NCI-H2227 treated with DMSO at 0.1 percent for 48 hours (cell line): Measurements from ENCODE around the gene GNG13.
"Not testable (repeated sequence)": the region's sequence is repeated elsewhere in the genome, so short reads cannot be mapped to it uniquely, and the experiment has no call there.

Experiments
- DNase-seq: peaks from one replicate; lab custom pipeline; 2025; lab: John Stamatoyannopoulos, UW

GNG13 gene

DNA sequence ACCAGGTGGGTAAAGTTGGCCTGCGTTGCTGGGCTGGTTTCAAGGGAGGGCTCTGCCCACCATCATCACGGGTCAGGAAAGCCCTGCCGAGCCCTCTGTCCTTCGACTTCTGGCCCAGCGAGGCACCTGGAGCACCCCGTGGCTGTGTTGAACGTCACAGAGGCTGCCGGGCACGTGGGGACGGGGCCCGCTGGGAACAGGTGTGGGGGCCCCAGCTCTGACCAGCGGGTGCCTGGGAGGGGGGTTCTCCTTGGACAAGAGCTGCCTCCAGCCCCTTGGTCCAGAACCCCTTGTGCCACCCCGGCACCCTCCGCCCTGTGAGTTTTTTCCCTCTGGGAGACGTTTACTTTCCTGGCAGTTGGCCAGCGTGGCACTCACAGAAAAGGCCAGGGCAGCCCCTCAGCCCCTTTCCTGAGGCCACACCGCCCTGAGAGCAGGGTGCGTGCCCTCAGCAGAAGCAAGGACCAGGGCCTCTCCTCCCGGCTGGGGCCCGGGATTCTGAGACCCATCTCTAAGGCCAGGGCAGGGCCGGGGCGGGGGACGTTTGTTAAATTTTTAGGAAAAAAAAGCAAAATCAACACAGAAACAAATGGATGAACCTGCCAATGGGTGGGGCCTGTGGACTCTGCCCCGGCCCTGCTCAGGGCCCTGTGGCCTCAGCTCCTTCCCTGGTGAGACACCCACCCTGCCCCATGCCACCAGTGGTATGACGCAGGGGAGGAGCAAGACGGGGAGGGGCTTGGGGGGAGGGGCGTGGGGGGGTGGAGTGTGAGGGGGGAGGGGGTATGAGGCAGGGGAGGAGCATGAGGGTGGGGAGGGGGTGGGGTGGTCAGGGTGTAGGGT, 31.3 kb upstream of the GNG13 start:
- no peak for DNase-seq

DNA sequence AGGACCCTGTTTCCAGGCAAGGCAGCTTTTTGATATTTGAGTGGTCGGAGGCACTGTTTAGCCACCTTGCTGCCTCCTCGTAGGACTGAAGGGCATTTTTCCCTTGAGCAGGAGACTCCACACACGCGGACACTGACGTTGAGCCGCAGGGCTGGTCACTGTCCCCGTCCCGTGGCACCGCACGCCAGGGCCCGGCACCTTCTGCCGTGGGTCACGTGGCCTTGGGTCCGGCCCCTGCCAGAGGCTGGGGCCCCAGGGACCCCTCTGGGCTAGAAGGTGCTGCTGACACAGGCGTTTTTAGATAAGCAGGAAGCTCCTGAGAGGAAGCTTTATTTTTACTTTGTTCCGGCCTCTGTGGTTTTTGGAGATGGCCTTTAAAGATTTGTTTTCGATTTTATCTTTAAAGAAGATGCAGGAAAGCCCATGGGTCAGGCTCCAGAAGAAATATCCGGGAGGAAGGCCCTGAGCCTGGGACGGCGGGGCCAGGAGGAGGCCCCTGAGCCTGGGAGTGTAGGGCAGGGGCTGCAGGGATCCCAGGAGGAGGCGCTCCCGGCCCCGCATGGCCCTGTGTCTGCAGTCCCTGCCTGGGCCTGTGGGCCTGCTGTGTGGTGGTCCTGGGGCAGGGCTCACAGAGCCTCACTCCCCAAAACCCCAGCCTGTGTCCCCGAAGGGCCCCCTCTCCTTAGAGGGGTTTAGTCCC, 30.5 kb upstream of the GNG13 start:
- no peak for DNase-seq

DNA sequence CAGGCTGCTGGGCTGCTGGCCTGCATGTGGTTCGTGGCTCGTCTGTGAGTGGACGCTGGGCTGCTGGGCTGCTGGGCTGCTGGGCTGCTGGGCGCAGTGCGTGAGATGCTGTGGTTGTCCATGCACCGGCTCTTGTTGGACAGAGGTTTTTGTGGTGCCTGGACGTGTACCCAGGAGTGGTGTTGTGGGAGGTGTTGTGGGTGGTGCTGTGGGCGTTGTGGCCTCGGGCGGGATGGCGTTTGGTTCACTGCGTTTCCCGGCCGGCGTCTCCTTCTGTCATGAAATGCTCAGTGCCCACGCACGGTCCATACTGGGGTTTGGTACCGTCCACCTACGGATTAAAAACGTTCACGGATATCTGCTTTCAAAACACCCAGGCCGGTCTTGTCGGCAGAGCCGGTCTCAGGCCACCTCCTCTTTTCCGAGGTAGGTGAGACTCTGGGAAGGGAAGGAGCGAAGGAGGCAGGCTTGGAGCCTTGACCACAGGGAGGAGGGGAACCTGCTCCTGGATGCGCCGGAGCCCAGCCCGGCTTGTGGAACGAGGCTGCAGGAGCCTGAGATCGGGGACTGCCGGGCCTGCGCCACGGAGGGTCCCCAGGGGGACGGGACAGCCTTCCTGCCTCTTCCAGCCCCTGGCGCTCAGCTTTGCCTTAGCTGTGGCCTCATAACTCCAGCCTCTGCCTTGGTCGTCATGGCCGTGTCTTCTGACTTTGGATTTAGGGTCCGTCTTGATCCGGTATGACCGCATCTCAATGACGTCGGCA, 29.8 kb upstream of the GNG13 start:
- DNase-seq, result no peak

DNA sequence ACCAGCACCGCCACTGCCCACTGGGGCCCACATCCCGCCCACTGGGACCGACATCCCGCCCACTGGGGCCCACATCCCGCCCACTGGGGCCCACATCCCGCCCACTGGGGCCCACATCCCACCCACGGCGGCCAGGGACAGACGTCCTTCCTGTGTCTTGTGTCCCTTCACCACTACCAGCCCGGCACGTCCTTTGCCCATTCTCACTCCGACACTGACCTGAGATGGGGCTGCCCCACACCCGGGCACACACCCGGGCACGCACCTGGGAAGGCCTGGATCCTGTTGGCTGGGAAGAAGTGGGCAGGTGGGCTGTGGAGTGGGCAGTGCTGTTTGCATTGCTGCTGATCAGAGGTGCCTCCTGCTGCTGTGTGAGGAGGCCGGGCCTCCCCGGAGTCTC, 28.4 kb upstream of the GNG13 start:
- DNase-seq, result no peak

DNA sequence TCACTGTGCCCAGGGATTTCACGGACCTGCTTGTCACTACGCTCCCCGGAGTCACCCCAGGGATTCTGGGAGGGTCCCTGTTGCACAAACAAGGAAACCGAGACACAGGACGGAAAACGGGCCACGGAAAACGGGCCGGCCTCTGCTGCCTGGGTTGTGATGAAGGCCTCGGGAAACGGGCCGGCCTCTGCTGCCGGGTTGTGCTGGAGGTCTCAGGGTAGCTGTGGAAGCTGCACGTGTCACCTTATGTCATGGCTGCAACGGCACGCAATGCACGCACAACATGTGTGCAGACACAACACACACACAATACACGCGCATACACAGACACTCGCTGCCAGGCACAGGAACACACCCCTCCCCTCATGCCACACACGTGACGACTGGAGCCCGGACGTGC, 27.0 kb upstream of the GNG13 start:
- DNase-seq, result no peak

DNA sequence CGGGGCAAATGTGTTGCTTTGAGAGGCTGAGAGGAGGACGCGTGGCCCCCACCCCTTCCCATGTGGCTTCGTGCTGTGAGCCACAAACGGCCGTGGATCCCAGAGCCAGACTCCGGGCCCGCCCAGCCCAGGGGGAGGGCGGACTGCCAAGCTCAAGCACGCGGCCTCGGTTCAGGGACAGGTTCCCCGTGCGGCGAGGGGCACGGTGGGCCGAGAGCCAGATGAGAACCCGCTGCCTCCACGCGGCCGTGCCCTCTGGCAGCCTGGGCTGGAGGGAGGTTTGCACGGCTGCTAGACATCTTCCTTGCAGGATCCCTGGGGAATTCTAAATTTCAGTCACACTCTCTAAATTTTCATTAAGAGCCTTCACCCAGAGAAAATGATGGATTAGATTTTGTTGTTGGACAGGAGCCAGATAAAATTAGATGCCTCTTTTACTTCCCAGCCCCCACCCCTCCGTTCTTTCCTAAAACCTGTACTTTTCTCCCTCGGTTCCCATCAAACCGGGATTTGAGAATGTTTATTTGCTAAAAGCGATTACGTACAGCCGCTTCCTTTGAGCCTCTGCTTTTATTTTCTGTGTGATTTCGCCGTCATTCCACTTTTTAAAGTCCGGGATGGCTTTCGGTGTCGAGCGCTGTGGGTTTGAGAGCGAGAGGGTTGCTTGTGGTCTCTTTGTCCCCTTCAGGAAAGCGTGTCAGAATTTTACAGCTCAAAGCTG, 25.0 kb upstream of the GNG13 start:
- peak; percentile 85 for DNase-seq

DNA sequence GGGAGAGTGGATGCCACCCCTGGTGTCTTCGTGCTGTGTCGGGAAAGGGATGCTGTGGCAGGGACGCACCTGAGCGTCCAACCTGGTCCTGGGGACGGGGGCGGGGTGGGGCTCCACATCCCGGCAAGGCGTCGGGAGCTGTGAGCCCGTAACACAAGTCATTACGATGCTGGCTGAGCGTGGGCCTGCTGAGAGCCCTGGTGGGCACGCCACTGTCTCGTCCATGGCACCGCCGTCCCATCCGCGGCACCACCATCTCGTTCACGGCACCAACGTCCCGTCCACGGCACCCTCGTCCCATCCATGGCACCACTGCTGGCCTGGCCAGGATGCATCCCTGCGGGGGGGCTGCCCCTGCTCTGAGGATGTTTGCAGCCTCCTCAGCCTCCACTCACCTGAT, 24.1 kb upstream of the GNG13 start:
- no peak for DNase-seq

DNA sequence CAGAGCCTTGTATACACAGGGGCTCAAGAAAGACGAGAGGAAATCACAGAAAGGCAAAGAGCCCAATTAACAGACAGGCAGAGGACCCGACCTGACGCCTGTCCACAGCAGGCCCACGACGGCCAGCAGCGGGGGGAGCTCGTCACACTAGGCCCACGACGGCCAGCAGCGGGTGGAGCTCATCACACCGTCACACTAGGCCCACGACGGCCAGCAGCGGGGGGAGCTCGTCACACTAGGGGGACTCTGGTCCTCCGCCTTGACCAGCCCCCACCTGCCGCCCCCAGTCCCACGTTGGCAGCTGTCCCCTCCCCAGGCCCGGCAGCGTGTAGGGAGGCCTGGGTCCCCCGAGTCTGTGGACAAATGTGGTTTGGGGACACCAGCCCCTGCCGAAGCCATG, 23.7 kb upstream of the GNG13 start:
- no peak for DNase-seq

DNA sequence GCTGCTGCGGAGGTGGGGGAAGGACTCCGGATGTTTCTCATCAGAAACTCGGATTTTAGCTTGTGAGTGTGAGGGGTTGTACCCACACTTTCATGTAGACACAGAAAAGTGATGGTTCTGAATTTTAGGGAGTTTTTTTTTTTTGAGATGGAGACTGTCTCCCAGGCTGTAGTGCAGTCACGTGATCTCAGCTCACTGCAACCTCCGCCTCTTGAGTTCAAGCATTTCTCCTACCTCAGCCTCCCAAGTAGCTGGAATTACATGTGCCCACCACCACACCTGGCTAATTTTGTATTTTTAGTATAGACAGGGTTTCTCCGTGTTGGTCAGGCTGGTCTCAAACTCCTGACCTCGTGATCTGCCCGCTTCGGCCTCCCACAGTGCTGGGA, 22.4 kb upstream of the GNG13 start:
- no peak for DNase-seq

DNA sequence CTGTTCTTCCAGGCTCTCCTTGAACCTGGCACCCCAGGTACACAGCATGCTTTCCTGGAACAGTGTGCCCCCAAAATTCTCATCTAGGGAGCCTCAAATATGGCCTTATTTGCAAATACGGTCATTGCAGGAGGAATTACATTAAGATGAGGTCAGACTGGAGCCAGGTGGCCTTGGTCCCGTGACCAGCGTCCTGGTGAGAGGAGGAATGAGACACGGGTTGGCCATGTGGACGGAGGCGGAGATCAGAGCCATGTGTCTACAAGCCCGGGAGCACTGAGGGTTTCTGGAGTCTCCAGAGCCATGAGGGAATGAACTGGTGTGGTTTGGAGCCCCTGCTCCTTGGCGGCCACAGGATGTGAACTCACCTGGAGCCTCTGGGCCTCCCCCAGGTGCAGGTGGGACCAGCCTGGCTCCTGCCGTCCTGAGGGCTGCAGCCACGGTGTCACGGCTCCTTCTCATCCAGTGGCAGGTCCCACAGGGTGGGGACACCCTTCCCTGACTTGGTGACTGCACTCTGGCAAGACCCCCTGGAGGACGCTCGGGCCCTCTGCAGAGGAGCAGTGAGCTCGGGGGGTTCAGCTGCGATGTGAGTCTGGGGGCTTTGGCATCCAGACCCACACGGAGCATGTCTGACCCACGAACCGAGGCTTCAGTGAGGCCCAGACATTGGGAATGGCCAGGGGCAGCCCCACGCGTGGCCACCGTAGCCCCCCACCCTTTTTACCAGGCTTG, 21.8 kb upstream of the GNG13 start:
- no peak for DNase-seq

DNA sequence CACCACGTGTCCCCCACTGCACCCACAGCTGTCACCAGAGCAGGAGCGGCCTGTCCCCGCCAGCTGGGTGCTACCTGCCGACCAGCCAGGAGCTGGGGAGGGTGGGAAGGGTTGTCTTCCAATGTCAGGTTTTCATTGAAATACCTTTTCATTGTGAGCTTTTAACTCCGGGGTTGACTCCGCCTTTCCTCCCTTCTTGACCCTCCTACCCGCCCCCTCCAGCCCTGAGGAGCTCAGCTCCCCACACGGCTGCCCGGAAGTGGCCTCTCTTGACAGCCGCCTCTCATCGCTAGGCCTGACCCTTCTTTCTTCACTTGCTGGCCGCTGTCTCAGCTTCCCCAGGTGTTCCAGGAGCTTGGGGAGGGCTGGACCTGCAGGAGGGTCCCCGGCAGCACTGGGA, 21.2 kb upstream of the GNG13 start:
- no peak for DNase-seq

DNA sequence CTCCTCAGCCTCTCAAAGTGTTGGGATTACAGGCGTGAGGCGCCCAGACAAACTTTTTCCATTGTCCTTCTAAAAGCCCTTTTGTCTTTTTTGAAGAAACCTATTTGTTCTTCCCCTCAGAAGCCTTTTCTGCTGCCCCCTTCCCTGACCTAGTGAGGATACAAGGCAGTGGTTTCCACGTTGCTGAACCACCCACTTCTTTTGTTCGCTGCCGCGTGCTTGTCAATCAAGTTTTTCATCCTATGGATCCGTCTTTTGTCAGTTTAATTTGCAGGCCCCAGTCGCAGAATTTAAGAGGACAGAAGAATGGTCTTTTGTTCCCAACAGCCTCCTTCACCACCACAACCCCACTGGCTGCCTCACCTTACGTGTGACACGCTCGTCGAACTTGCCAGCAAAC, 20.2 kb upstream of the GNG13 start:
- no peak for DNase-seq

DNA sequence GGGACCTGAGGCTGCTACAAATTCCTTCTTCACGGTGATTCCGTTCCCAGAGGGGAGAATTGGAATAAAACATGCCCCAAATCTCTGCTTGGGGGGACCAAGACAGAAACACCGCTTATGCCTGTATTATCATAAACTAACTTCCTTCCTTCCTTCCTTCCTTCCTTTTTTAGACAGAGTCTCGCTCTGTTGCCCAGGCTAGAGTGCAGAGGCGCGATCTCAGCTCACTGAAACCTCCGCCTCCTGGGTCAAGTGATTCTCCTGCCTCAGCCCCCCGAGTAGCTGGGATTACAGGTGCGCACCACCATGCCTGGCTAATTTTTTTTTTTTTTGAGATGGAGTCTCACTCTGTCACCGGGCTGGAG, 19.5 kb upstream of the GNG13 start:
- not testable (repeated sequence) for DNase-seq

DNA sequence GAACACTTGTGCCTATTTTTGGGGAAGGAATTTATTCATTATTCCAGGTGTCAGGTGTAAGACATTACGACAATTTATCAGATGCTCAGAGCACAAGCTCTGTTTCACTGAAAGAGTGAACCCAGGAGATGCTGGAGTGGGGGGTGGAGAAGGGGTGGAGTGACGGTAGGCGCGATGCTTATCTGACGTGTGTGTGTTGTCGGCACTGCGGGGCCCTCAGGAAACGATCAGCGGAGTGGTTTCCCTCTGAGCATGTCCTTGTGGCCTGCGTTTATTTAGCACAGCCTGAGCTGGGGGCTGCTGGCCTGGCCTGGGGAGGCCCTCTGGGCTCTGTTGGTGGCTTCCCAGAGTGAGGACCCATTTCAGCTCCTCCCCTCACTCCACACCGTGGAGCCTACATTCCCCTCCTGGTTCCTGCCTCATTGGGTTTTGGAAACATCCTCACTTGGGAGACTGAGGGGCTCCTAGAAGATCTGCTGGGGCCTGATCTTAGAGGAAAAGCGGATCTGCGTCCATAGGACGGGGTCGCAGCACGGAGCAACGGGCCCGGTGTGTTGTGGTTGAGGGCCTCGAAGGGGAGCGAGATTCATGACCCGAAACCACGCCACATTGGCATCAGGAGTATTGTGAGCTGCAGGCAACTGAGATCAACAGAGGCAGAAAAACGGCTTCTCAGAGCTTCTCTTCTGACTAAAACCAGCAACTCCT, 19.0 kb upstream of the GNG13 start:
- DNase-seq, result no peak

DNA sequence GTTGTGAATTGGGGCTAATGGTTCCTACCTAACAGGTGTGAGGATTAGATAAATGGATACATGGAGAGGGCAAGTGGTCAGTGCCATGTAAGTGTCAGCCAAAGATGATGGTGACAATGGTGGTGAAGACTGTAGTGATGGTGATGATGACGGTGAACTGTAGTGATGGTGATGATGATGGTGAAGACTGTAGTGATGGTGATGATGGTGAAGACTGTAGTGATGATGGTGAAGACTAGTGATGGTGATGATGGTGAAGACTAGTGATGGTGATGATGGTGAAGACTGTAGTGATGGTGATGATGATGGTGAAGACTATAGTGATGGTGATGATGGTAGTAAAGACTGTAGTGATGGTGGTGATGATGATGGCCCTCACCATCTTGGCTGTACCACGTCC, 18.1 kb upstream of the GNG13 start:
- DNase-seq, result no peak

DNA sequence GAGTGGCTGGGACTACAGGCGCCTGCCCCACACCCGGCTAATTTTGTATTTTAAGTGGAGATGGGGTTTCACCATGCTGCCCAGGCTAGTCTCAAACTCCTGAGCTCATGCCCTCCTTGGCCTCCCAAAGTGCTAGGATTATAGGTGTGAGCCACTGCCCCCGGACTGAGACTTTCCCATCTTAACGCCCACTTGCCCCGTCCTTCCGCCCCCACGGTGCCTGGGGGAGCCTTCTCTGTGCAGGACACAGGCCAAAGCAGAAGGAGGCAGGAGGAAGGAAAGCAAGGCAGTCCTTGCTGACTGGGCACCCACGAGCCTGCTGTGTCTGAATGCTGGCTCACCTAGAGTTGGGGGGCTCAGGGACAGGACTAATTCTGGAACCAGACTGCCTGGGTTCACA, 17.6 kb upstream of the GNG13 start:
- no peak for DNase-seq

DNA sequence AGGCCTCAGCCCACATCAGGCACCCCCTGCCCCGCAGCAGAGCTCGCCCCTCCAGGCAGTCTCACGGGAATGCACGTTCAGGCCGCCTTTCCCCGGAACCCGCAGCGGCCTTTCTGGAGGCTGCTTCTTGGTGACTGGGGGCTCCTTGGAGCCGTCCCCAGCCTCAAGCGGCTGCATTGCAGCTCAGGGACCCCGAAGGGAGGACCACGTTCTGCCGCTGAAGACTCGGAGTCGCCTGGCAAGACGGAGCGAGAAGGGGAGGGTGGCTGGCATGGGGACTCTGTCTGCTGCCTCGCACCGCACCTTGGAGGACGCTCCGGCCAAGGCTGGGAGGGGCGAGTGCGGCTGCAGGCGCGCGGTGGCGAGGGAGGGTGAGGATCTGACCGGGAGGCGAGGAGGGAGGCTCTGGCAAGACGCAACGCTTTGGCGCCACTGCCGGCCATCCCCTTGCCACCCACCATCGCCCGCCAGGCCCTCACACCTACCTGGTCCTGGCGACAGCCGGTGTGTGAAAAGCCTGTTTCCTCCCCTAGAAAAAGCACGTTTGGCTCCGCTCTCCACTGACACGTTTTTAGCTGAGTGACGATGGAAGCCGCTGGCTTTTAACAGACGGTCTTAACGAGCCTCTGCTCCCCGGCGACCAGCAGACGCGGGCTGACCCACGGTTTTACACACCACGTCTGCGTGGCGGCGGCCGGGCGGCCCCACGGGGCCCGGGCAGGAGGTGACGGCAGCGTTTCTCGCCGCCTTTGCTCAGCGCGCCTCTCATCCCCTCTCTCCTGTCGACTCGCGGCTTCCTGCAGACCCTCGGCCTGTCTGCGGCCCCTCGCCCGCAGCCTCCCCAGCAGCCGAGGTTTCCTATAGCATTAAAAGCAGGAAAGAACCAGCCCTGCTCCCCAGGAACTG, 16.7 kb upstream of the GNG13 start:
- DNase-seq, result no peak

DNA sequence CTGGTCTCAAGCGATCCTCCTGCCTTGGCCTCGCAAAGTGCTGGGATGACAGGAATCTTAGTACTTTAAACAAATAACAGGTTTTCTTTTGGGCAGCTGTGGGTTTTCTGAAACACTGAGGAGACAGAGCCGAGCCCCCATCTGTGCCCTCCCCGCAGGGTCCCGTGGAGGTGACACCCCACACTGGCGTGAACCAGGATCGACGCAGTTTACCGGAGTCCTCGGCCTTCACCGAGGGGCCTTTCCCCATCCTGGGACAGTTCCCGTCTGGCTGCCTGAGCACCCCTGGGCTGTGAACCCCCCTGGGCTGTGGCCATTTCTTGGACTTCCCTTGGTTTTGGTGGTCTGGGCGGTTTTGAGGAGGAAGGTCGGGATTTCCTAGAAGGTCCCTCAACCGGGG, 15.3 kb upstream of the GNG13 start:
- no peak for DNase-seq

DNA sequence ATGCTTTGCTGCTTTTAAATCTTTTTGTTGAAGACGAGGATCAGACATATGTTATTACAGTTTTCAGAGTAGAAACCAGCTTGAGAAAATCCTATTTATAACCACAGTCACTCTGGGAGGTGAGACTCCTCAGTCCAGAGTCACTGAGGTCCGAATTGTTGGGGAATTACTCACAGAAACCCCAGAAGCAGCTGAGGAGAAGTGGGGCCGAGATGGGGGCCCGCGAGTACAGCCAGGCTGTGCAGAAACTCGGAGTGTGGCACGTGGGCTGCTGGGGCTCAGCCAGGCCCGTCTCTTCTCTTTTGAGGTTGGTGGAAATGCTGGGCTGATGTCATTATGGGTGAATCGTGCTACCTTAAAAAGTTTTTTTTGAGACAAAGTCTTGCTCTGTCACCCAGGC, 14.4 kb upstream of the GNG13 start:
- no peak for DNase-seq

DNA sequence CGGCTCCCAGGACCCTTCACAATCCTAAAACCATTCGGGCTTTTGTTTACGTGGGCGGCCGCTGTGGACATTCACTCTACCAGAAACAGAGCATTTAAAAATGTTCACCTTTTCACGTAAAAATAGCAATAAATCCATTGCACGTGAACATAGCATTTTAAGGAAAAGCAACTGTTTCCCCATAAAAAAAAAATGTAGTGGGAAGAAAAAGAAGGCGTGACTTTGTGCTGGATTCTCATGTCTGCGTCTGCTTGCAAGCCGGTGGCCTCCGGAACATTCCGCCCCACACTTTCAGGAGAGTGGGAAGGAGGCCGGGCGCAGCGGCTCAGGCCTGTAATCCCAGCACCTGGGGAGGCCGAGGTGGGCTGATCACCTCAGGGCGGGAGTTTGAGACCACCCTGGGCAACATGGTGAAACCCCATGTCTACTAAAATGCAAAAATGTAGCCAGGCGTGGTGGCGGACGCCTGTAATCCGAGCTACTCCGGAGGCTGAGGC, 13.4 kb upstream of the GNG13 start:
- no peak for DNase-seq
